CMK (cell line): Measurements from ENCODE around the gene CCDC194.

Experiments
- DNase-seq: peaks from one replicate; pipeline ENCODE4 v3.0.0-alpha.2; 2010; ENCODE audit warnings: low read depth

CCDC194 gene

GRCh38 chr19:17405250-17406045, 11.5 kb upstream of the CCDC194 start, which contains the start of gene BST2:
BST2 (minus strand) TSS chr19:17405630; CDS start chr19:17405575, 55 bp downstream.
- no peak for DNase-seq

DNA sequence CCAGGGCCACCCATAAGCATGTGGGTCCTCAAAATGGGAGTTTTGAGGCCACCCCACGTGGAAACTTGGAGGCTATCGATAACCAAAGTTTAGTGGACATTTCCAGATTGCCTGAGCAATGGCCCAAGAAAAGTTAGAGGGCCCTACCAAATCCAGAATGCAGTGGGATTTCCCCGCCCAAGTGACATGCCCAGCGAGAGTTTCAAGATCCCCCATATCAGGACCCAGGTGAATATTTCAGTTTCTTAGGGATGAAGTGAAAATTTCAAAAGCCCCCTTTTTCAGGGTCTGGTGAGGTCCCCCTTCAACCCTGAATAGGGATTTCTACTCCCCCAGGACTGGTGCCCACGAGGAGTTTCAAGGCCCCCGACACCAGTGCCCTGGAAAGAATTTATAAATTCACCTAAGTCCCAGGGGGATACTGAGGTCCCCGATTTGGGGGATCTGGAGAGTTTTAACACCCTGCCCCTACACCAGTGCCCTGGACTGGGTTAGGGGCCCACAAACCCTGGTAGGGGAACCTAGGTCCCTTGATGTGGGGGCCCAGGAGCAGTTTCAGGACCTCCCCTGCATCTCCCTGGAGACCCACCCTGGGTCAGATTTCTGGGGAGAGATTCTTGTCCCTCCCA, 10.7 kb upstream of the CCDC194 start:
- DNase-seq = no peak

DNA sequence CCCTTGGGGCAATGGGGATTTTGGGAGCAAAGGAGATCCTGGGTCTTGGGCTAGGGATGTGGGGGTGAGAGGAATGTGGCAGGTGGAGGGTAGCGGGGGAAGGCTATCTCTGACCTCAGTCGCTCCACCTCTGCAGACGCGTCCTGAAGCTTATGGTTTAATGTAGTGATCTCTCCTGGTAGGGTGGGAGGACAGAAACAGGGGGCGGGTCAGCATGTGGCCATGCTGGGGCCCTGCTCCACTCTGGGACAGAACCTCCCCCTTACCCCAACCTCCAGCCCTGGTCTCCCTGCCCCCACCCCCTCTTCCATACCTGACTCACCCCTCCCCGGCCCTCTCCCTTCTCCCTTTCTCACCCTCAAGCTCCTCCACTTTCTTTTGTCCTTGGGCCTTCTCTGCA, 10.0 kb upstream of the CCDC194 start:
- no peak for DNase-seq

DNA sequence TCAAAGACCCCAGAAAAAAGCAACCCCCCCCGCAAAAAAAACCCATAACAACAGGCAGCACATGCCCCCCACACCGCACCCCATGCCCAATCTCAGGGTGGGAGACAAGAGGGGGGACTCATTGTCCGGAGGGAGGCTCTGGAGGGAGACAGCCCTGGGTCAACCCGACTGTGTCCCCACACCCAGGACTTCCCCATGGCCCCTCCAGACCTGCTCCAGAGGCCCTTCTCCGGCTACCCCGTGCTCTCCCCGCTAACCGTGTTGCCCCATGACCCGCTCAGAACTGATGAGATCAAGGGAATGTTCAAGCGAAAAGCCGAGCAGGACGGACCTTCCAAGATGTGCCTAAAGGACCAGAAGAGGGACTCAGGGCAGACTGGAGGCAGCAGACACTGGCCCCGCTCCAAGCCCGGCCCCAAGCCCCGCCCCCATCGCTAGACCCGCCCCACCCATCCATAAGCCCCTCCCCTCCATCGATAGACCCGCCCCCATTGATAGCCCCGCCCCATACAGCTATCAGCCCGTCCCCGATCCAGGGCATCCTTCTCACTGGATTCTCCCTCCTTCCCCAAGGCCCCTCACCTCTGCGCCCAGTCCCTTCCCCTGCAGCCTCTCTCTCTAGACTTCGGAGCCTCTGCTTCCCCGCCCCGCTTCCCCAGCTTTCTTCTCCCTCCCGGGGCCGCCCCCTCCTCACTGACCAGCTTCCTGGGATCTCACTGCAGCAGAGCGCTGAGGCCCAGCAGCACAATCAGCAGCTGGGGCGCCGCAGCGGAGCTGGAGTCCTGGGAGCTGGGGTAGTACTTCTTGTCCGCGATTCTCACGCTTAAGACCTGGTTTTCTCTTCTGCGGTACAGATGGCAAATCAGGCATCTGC, 9.2 kb upstream of the CCDC194 start:
- DNase-seq = no peak

GRCh38 chr19:17401628-17402027, 7.6 kb upstream of the CCDC194 start:
- no peak for DNase-seq

GRCh38 chr19:17398902-17399527, 5.0 kb upstream of the CCDC194 start:
- DNase-seq = no peak

- DNase-seq = no peak
Observed at GRCh38 chr19:17394891-17395415, 957 bp upstream of the CCDC194 start.

DNA sequence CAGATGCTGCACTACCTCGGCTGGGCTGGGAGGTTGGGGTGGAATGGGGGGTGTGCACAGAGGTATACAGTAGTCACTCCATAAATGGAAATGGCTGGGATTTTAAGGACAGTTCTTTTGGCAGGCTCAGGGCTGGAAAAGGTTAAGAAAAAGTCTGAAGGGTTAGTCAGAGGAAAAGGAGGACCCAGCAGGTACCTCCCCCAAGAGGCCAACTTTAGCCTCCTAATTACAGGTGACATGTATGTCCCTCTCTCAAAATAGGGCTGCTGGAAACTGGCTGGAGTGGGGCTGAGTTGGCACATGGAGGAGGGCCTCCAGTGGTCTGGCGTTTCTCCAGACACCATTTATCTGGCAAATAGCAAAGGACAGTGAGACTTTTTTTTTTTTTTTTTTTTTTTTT, 994 bp downstream of the CCDC194 start:
- no peak for DNase-seq

DNA sequence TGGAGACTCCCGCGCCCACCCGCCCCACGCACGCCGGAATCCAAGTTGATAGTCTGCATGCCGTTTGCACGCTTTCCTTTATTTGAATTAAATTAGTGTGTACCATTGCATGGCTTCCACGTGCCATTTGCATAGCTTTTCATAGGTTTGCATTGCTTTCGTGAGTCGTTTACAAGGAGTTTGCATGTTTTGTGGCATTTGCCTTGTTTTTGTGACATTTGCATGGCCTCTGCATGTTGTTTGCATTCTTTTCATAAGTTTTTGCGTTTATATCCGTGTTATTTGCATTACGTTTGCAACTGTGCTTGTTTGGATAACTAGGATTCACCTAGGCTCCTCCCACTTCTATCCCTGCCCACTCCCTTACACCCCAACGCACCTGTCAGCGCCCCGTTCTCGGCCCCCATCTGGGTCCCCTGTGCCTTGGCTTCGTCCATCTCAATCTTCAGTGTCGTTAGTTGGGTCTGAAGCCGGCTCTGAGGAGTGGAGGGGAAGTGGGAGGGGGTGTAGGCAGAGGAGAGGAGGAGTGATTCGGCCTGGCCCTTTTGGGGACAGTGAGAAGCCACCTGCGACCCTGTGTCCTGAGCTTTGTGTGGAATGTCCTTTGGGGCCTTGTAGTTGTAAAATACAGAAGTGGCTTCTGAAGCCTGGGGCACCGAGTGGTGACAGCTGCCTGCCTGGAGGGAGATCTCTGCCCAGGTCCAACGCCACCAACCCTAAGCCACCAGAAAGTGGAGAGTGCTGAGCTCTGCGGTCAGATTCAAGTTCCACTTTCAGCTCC, 2.4 kb downstream of the CCDC194 start:
- no peak for DNase-seq

GRCh38 chr19:17390665-17391370, 3.2 kb downstream of the CCDC194 start:
- DNase-seq = peak; percentile 69

GRCh38 chr19:17389957-17390664, 3.9 kb downstream of the CCDC194 start:
- no peak for DNase-seq

DNA sequence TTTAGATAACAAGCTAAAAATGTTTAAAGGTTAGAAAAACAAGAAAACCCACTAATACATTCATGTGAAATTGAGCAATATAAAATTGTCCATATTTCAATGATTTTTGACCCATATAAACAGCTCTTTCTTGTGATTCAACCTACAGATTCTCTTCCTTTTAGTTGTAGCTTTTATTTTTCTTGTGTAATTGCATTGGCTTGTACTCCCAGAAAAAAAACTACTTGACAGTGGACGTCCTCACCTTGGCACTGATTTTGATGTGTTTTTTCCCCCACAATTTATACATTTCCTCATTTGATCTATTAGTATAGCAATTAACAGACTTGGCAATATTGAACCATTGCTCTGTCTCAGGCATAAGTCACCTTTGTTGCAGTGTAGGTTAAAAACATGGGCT, 4.7 kb downstream of the CCDC194 start:
- no peak for DNase-seq

DNA sequence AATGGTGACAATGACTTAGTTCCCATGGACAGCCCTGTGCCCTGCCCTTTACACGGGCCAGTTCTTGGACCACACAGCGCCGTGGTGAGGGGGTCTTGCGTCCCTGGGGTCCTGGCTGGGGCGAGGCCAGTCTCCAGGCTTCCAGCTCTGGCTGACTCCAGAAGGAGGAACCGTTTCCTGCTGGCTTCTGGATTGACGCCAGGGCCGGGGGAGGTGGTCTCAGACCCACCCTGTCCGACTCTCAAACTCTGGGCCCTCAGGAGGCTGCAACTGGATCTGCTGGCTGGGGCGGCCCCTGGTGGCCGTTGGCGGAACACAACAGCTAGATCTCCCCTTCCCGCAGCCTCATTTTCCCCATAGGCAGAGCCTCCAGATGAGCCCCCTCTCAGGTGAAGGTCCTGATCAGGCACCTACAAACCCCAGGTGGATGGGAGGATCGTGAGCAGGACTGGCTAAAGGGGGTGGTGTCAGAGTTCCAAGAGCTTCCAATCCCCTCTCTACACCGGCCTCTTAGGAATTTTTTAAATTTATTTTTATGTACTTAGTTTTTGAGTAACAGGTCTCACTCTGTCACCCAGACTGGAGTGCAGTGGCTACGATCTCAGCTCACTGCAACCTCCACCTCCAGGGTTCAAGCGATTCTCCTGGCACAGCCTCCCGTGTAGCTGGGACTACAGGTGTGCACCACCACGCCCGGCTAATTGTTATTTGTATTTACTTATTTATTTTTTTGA, 8.0 kb downstream of the CCDC194 start:
- no peak for DNase-seq

DNA sequence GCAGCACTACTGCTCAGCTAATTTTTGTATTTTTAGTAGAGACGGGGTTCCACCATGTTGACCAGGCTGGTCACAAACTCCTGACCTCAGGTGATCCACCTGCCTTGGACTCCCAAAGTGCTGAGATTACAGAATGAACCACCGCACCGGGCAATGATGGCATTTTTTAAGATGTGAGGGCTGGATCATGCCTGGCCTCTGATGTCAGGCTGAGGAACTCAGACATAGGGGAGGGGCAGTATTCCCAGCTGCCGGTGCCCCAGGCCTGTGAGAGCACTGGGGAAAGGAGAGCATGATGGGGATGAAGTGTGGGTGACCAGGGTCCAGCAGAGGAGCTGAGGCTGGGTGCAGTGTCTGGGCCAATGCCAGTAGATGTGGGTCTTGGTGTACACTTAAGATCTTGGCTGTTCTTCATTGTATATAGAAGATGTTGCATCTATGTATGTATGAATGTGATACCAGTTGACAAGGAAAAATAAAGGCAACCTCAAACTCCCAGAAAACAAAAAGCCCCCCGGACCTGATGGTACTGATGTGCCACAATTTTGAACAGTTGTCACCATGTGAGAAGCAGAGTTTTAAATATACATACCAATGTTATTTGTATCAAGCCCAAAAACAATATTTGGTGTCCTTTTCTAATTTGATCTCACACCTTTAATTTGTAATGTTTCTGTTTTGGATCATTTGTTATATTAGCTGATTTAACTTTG, 13.4 kb downstream of the CCDC194 start:
- DNase-seq = no peak

- DNase-seq = peak; percentile 66
Observed at GRCh38 chr19:17379221-17379631, 14.8 kb downstream of the CCDC194 start.

- no peak for DNase-seq
Observed at GRCh38 chr19:17378271-17378670, 15.7 kb downstream of the CCDC194 start.

GRCh38 chr19:17376935-17377600, 16.9 kb downstream of the CCDC194 start, which contains the start of gene PLVAP:
PLVAP (minus strand) TSS chr19:17377342; CDS start chr19:17377288, 54 bp downstream.
- no peak for DNase-seq
